Left ventricle myocardium inferior (tissue), 1 donor: ENCODE measurements around the gene LSAMP. TPM values are rescaled to one million over a fixed set of nuclear protein-coding genes. Genes with fewer than 3 reads are reported as not detected.

Experiments used
- DNase-seq: peaks from one replicate; pipeline ENCODE4 v3.0.0-alpha.2; 2020
- H3K27ac ChIP-seq: fragments of 200-600 bp; replicated peaks from 2 replicates; pipeline ENCODE4 v1.8.0; 2021
- H3K27me3 ChIP-seq: fragments of 200-600 bp; 2 replicates; pipeline ENCODE4 v1.8.0; 2021; ENCODE audit warnings: low read depth
- H3K36me3 ChIP-seq: fragments of 200-600 bp; 2 replicates; pipeline ENCODE4 v1.8.0; 2021
- H3K4me1 ChIP-seq: fragments of 200-600 bp; 2 replicates; pipeline ENCODE4 v1.8.0; 2021
- H3K4me3 ChIP-seq: fragments of 200-600 bp; 2 replicates; pipeline ENCODE4 v1.8.0; 2021; ENCODE audit warnings: mild to moderate bottlenecking, moderate library complexity
- H3K9me3 ChIP-seq: fragments of 200-600 bp; replicated peaks from 2 replicates; pipeline ENCODE4 v1.8.0; 2021
- CTCF ChIP-seq: fragments of 200-600 bp; IDR thresholded peaks from 2 replicates; pipeline ENCODE4 v1.8.0; 2021; ENCODE audit warnings: antibody characterized with exemption, mild to moderate bottlenecking, borderline replicate concordance
- intact Hi-C: fragments of 100-400 bp; cut with micrococcal nuclease; formaldehyde crosslinking; loops from one replicate; pipeline ENCODE4 v1.11.0; 2022
- total RNA-seq: library from RNA; stranded (reverse); fragmentation: NEBNext Ultra II Directional; extraction: Animal tissue kit (Norgen Biotek cat#: 25700); gene quantifications from one replicate; pipeline ENCODE4 v1.2.1, GENCODE V29; 2021
- donor health status: DM: no; HTN: yes; CAD: no; lungs with severe emphysema.

The LSAMP gene
- total RNA-seq, 1 donor from 2014 or later = 1.2 TPM

DNA sequence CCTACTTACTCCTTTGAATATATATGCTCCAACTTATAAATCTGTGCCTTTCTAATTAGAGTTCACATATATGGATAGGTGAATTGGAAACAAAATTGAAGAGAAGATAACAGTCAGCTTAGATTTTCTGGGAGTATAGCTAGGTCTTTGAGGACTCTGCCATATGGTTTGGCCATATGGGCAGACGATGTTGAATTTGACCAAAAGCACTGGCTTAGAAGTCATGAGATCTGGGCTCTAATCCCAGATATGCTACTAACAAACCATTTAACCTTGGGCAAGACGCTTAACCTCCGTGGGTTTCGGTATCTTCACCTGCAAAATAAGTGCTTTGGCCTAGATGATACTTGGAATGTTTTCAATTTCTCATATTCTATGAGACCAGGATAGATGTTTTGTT is 154.1 kb downstream of the LSAMP start:
- H3K4me1 ChIP-seq = no peaks in the 10 kb centered on the region
- no peak for DNase-seq
- H3K27me3 ChIP-seq = no peaks in the 10 kb centered on the region
- no peaks in the 10 kb centered on the region for H3K36me3 ChIP-seq
- intact Hi-C loops = no loop called here
- no peak for TF ChIP-seq CTCF
- H3K4me3 ChIP-seq = no peak overlapping the region
- no peak overlapping the region for H3K27ac ChIP-seq
- no peaks in the 10 kb centered on the region for H3K9me3 ChIP-seq

DNA sequence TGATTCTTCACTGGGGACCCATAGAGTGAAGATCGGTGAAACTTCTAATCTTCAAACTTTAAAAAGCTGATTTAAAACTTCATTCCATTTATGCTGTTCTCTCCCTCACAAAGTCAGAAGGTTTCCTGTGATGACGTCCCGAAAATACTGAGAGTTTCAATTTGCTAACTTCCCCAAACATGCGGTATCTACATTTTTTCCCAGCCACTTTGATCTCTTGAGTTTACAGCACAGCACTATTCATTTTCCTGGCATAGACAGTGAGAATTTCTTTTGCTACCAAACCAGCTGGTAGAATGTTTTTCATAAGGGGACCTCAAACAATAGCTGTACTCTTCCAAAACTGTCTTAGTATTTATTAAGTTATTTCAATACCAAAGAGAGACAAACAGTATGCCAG is 156.8 kb downstream of the LSAMP start:
- H3K27me3 ChIP-seq = no peaks in the 10 kb centered on the region
- no peaks in the 10 kb centered on the region for H3K9me3 ChIP-seq
- H3K27ac ChIP-seq = no peak overlapping the region
- no peak for TF ChIP-seq CTCF
- intact Hi-C loops = no loop called here
- DNase-seq = no peak
- H3K4me3 ChIP-seq = no peak overlapping the region
- H3K4me1 ChIP-seq = no peaks in the 10 kb centered on the region
- H3K36me3 ChIP-seq = no peaks in the 10 kb centered on the region

DNA sequence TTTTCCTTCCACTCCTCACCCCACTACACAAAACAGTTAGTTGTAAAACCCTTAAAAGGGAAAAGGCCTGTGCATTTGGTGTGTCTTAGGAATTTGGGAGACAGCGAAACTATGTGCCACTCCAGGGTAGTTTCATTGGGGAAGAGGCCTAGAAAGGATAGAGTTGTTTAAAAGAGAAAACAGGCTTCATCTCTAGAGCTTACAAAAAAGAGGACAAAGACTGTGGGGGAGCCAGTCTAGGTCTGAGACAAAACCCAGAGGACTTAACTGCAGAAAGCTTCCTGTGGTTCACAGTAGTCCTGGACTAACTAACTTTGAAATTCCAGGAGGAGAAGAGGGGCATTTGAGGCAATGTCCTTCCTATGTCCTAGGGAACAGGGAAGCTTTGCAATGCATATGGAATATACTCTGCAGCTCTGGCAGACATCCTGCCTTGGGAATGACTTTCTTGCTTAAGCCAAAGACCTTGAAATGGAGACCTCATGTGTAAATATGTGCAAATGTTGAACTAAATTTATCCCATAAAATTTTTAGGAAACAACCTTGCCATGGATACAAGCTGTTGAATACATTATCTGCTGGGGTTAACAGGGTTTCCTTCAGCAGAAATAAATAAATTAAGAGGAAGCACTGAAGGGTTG is 159.4 kb downstream of the LSAMP start:
- Histone ChIP-seq H3K4me1 (no peaks in the 10 kb centered on the region), H3K4me3 (no peak overlapping the region), H3K9me3 (no peaks in the 10 kb centered on the region), H3K27me3 (no peaks in the 10 kb centered on the region), H3K36me3 (no peaks in the 10 kb centered on the region), H3K27ac (no peak overlapping the region)
- intact Hi-C loops = no loop called here
- no peak for DNase-seq
- TF ChIP-seq CTCF = no peak

DNA sequence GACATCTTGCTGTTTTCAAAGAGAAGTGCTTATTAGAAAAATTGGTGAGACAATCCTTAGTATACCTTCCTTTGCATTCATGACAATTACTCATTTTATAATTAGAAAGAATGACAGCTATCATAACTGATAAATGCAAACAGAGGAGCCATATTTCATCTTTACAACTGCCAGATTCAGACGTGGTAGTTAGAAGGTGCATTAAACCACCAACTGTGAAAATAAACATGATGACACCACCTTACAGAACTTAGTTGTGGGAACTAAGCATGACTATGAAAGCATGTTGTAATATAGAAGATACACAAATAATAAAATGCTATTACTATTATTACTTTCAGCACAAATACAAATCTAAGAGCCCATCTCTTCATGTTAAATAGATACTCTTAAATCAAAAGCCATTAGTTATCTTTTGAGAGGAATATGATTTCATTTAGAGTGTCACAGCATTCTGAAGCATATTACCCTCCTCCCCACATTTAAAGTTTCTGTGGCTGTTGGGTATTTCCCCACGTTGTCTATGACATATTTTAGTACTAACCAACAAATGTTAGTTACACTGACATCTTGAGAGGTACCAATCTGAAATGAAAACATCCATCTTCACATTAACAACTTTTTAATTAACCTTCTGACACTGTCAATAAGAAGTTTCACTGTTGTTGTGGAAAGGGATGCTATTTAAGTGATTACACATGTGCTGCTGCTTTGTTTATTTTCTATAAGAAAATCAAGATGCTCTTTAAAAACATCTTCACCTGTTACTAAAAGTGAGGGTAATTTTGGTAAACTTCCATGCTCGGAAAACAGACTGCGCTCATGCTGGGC is 163.8 kb downstream of the LSAMP start:
- no peak overlapping the region for H3K4me3 ChIP-seq
- H3K9me3 ChIP-seq = no peaks in the 10 kb centered on the region
- DNase-seq = no peak
- no peak overlapping the region for H3K27ac ChIP-seq
- TF ChIP-seq CTCF = no peak
- intact Hi-C loops = no loop called here
- no peaks in the 10 kb centered on the region for H3K4me1 ChIP-seq
- no peaks in the 10 kb centered on the region for H3K27me3 ChIP-seq
- H3K36me3 ChIP-seq = no peaks in the 10 kb centered on the region

GRCh38 chr3:116280130-116280740 is 165.1 kb downstream of the LSAMP start:
- Histone ChIP-seq H3K27me3 (no peaks in the 10 kb centered on the region), H3K4me1 (no peaks in the 10 kb centered on the region), H3K27ac (peak overlapping the region; percentile 41), H3K9me3 (no peaks in the 10 kb centered on the region), H3K36me3 (no peaks in the 10 kb centered on the region), H3K4me3 (no peak overlapping the region)
- intact Hi-C loops = no loop called here
- DNase-seq = no peak
- TF ChIP-seq CTCF = no peak
